GM19324 (cell line): ENCODE data around the gene PIM1.
"Not testable (repeated sequence)": the region's sequence is repeated elsewhere in the genome, so short reads cannot be mapped to it uniquely, and the experiment has no call there.

Experiments used
- ATAC-seq: cut with Tn5 transposase; IDR thresholded peaks from one replicate; pipeline ENCODE4 v1.9.1; 2021; ENCODE audit warnings: mild to moderate bottlenecking, moderate library complexity; ENCODE audit not compliant: unreplicated experiment, low FRiP score

Gene PIM1

GRCh38 chr6:37185949-37186720 is 16.2 kb downstream of the PIM1 start:
- not testable (repeated sequence) for ATAC-seq

GRCh38 chr6:37187321-37188022 is 17.5 kb downstream of the PIM1 start:
- no peak for ATAC-seq

- ATAC-seq, result no peak
Measured at GRCh38 chr6:37188962-37189510, 19.1 kb downstream of the PIM1 start.

DNA sequence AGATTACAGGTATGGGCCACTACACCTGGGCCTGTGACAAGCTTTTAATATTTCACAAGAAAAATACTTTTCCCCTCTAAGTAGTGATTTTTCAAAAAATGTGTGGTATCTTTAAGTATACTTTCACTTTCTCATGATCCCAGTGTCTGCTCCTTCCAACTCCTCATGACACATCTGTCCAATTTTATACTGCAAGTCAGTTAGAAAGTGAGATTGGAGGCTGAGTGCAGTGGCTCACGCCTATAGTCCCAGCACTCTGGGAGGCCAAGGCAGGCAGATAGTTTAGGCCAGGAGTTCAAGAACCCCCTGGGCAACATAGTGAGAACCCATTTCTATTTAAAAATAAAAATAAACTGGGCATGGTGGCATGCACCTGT is 20.2 kb downstream of the PIM1 start:
- ATAC-seq, result no peak

DNA sequence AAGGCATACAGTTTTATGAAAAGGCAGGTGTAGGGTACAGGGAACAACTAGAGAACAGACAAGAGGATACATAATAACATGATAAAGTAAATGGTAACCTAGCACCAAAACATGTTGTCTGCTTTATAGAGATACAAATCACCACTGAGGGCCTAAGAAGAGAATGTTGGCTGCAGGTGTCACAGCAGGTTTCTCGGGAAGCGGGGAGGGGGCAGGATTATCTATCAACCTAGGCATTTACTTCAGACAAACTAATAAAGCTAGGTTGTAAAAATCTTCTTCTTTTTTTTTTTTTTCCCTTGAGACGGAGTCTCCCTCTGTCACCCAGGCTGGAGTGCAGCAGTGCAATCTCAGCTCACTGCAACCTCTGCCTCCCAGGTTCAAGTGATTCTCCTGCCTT is 22.7 kb downstream of the PIM1 start:
- no peak for ATAC-seq

GRCh38 chr6:37194886-37195285 is 24.9 kb downstream of the PIM1 start:
- ATAC-seq, result not testable (repeated sequence)

DNA sequence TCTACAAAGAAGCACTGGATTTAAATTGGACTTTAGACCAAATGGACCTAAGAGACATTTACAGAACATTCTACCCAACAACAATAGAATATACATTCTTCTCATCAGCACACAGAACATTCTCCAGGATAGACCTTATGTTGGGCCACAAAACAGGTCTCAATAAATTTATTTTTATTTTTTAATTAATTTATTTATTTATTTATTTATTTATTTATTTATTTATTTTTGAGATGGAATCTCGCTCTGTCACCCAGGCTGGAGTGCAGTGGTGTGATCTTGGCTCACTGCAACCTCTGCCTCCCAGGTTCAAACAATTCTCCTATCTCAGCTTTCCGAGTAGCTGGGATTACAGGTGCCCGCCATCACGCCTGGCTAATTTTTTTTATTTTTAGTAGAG is 26.5 kb downstream of the PIM1 start:
- ATAC-seq, result not testable (repeated sequence)

DNA sequence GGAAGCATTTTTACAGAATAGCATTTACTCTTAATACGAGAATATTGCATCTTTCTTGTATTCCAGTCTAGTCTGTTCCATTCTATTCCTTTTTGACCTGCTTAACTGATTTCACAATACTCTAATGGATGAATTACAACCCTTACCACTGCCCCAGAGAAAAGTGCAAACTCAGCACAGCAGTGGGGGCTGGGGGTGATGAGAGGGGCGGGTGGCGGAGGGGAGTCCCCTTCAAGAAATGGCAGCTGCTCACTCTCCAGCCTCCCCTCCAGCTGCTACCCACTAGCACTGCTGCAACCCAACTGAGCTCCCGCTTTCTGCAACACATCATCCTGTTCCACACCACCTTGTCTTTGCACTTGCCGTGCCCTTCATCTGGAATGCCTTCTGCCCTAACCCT is 30.1 kb downstream of the PIM1 start:
- no peak for ATAC-seq

GRCh38 chr6:37201726-37202125 is 31.8 kb downstream of the PIM1 start:
- no peak for ATAC-seq

DNA sequence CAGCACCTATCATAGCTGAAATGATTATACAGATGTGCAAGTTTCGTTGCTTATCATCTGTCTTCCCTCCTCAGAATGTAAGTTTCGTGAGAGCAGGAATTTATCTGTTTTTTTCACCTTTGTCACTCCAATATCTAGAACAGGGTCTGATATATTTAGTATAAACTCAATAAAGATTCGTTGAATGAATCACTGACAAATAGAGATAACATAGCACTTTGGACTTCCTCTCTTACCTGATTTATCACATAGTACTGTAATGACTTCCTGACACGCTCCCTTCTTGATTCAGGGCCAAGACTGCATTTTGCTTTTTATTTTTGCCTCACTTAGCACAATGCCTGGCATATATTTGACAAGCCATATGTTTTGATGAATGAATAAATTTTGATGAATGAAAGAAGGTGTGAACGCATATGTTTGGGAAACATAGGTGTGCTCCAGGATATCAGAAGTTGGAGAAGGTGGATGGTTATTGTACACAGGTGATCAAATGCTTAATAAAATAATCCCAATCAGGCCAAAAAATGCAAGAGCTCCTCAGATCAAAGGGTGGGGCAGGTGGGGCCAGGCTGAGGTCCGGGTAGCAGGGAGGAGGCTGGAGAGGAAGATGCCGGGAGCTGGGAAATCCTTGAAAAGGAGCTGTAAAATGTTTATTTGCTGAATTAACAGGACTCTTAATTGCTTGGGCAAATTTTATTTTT is 33.0 kb downstream of the PIM1 start:
- no peak for ATAC-seq

- no peak for ATAC-seq
Measured at GRCh38 chr6:37204014-37204751, 34.2 kb downstream of the PIM1 start.

GRCh38 chr6:37205175-37205996 is 35.4 kb downstream of the PIM1 start:
- no peak for ATAC-seq

GRCh38 chr6:37205997-37206340 is 36.0 kb downstream of the PIM1 start:
- no peak for ATAC-seq

- no peak for ATAC-seq
Measured at GRCh38 chr6:37206622-37207021, 36.7 kb downstream of the PIM1 start.

- ATAC-seq, result no peak
Measured at GRCh38 chr6:37207903-37208456, 38.0 kb downstream of the PIM1 start.

DNA sequence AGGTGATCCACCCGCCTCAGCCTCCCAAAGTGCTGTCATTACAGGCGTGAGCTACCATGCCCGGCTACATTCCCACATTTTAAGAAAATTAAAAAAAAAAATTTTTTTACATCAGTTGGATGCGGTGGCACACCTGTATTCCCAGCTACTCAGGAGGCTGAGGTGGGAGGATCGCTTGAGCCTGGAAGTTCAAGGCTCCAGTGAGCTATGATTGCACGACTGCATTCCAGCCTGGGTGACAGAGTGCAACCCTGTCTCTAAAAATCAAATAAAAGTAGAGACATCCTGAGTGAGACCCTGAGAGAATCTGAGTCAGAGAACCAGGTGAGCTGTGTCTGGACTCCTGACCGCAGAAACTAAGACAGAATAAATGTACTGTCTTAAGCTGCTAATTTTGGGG is 38.8 kb downstream of the PIM1 start:
- ATAC-seq, result no peak

DNA sequence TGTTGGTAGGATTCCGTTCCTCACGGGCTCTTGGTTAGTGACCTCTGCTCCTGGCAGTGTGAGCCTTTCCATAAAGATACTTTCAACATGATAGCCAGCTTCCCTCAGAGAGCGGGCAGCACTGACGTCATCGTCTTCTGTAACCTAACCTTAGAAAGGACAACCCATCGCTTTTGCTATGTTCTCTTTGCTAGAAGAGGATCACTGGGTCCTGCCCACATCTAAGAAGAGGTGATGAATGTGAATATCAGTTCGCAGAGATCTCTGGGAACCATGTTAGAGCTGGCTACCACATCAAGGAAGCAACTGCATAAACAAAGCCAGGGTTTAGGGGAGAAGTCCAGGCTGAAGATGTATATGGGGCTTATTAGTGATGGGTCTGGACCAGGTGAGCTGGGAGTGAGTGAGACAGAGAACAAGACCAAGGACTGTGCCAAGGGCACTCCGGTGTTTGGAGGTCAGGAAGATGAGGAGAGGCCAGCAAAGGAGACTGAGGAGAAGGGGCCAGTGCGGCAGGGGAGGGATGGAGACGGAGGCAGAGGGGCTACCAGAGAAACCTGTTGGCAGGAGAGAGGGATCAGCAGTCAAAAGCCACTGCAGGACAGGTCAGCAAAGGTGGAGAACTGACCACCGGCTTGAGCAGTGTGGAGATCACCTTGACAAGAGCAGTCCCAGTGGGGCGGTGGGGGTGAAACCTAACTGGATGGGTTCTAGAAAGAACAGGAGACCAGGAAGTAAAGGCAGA is 39.7 kb downstream of the PIM1 start:
- ATAC-seq, result no peak

DNA sequence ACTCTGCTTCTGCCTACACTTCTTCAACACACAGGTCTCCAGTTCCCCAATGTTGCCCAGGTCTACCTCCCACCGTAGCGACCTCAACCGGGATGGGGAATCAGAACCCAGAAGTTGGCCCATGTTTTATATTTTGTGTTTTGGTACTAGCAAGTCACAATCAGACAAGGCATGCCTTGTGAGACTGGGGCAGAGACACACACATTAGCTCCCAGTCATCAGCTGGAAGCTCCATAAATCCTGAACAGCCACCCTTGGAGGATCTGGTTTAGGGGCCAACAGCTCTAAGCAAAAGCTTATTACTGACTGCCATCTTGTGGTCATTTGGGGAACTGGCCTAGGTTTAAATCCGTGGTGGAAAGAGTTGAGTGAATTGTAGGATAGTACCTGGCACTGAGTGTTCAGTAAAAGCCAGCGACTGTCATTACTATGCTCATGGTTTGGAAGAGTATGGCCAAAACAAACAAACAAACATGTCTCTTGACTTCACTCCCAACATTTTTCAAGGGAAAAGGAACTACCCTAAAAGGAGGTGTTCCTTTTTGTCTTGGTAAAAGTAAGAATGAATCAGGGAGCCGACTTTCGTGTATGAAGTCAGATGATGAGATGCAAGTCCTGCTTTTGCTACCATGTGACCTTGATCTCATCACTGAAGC is 40.5 kb downstream of the PIM1 start:
- ATAC-seq, result no peak
